HG02763 (cell line): ENCODE measurements around the gene SDK1.

Source experiments
- ATAC-seq: cut with Tn5 transposase; IDR thresholded peaks from one replicate; pipeline ENCODE4 v1.9.1; 2021; ENCODE audit warnings: mild to moderate bottlenecking, moderate library complexity; ENCODE audit not compliant: unreplicated experiment

Gene SDK1

GRCh38 chr7:4140933-4141332, 839.9 kb downstream of the SDK1 start:
- no peak for ATAC-seq

GRCh38 chr7:4143006-4143405, 842.0 kb downstream of the SDK1 start:
- no peak for ATAC-seq

GRCh38 chr7:4143511-4144171, 842.6 kb downstream of the SDK1 start:
- no peak for ATAC-seq

GRCh38 chr7:4144172-4144701, 843.2 kb downstream of the SDK1 start:
- ATAC-seq: no peak

GRCh38 chr7:4144811-4145510, 843.9 kb downstream of the SDK1 start:
- ATAC-seq: no peak

- no peak for ATAC-seq
These were observed 844.5 kb downstream of the SDK1 start for GRCh38 chr7:4145576-4145975.

- ATAC-seq: no peak
These were observed 847.0 kb downstream of the SDK1 start for GRCh38 chr7:4147926-4148620.

GRCh38 chr7:4149236-4149635, 848.2 kb downstream of the SDK1 start:
- no peak for ATAC-seq

GRCh38 chr7:4149645-4150044, 848.6 kb downstream of the SDK1 start:
- ATAC-seq: no peak

- ATAC-seq: no peak
These were observed 849.7 kb downstream of the SDK1 start for GRCh38 chr7:4150731-4151130.

- no peak for ATAC-seq
These were observed 850.5 kb downstream of the SDK1 start for GRCh38 chr7:4151524-4151923.

GRCh38 chr7:4151926-4152549, 851.0 kb downstream of the SDK1 start:
- no peak for ATAC-seq

GRCh38 chr7:4154882-4155535, 854.0 kb downstream of the SDK1 start:
- no peak for ATAC-seq

- no peak for ATAC-seq
These were observed 855.1 kb downstream of the SDK1 start for GRCh38 chr7:4156190-4156589.

GRCh38 chr7:4157651-4158050, 856.6 kb downstream of the SDK1 start:
- ATAC-seq: no peak

- no peak for ATAC-seq
These were observed 857.5 kb downstream of the SDK1 start for GRCh38 chr7:4158441-4159153.

- ATAC-seq: no peak
These were observed 858.1 kb downstream of the SDK1 start for GRCh38 chr7:4159154-4159501.

- no peak for ATAC-seq
These were observed 858.9 kb downstream of the SDK1 start for GRCh38 chr7:4159761-4160554.

- ATAC-seq: no peak
These were observed 862.0 kb downstream of the SDK1 start for GRCh38 chr7:4162884-4163564.
